Nephron (organoid): Measurements from ENCODE around the gene ADGRF1.
A peak's percentile ranks its signal among the peaks of the same experiment; 100 is the strongest.

Source experiments
- H3K27ac Mint-ChIP-seq, 3 experiments: 2 replicates each; pipeline ENCODE4 v1.8.0; 2020; ENCODE audit warnings: mixed read lengths in 3 of 3, mild to moderate bottlenecking in 2 of 3, moderate library complexity in 1 of 3
- H3K27me3 Mint-ChIP-seq: 2 replicates; pipeline ENCODE4 v1.8.0; 2021; ENCODE audit warnings: low read depth, mild to moderate bottlenecking, moderate library complexity, mixed read lengths
- H3K36me3 Mint-ChIP-seq: 2 replicates; pipeline ENCODE4 v1.8.0; 2020; ENCODE audit warnings: low read depth, mixed read lengths
- H3K4me1 Mint-ChIP-seq: 2 replicates; pipeline ENCODE4 v1.8.0; 2020; ENCODE audit warnings: mixed read lengths
- H3K4me3 Mint-ChIP-seq, 3 experiments: 2 replicates each; pipeline ENCODE4 v1.8.0; 2020; ENCODE audit warnings: mild to moderate bottlenecking in 3 of 3, mixed read lengths in 3 of 3, moderate library complexity in 2 of 3
- H3K9me3 Mint-ChIP-seq: 2 replicates; pipeline ENCODE4 v1.8.0; 2020; ENCODE audit warnings: mixed read lengths
- CTCF ChIP-seq, 3 experiments: fragments of 200-600 bp; sonication (generic); IDR thresholded peaks; one replicate each; pipeline ENCODE4 v1.5.0; 2021; ENCODE audit warnings: antibody characterized with exemption in 3 of 3; ENCODE audit not compliant: unreplicated experiment in 3 of 3

ADGRF1 gene

GRCh38 chr6:47044397-47044796 lies 2.3 kb upstream of the ADGRF1 start:
- H3K4me1 Mint-ChIP-seq: peaks cover 14% of the 10 kb centered on the region
- peaks cover 5% of the 10 kb centered on the region for H3K27me3 Mint-ChIP-seq
- no peaks in the 10 kb centered on the region for H3K9me3 Mint-ChIP-seq
- H3K4me3 Mint-ChIP-seq: no peak overlapping the region
- H3K36me3 Mint-ChIP-seq: no peaks in the 10 kb centered on the region
- no peak for TF ChIP-seq CTCF (IDR thresholded peaks at IDR 0.05; ENCODE audit: unreplicated experiment in 3 of 3)
- peak overlapping the region in 1 of 3 experiments; percentile 59 for H3K27ac Mint-ChIP-seq

DNA sequence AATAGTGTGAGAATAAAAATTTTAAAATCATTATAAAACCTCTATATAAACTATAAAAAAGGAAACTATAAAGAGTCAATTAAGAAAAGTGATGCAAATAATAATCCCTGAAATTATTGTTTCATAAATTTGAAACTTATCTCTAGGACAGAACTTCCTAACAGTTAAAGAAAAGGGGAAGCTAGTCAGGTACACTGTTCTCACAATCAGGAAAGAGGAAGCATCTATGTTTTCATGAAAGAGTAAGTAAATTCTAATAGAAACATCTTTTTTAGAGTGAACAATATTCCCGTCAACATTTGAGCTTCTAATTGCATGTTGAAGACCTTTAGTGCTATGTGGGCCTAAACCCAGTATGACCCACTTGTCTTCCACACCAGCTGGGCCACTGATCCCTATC lies 1.2 kb upstream of the ADGRF1 start:
- Mint-ChIP-seq H3K27me3 (peaks cover 5% of the 10 kb centered on the region), H3K9me3 (no peaks in the 10 kb centered on the region), H3K27ac (peak overlapping the region in 2 of 3 experiments; percentile 59 to 79), H3K36me3 (no peaks in the 10 kb centered on the region), H3K4me3 (no peak overlapping the region), H3K4me1 (peaks cover 17% of the 10 kb centered on the region)
- no peak for TF ChIP-seq CTCF (IDR thresholded peaks at IDR 0.05; ENCODE audit: unreplicated experiment in 3 of 3)

DNA sequence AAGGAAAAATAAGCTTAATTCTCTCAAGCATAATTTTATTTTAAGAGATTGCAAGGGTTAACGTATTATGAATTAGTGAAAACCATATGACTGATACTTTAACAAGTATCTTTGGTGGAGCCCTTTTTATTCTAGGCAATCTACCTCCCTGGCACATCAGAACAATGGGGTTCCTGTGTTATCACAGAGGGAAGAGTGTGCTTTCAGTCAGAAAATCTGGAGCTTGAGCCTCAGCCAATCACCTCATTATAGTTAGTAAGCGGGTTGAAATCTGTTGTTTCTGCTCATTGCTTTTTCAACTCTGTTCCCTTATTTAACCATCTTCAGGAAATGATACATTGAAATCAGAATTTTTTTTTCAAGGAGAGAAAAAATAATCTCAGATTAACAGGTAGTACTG lies 391 bp downstream of the ADGRF1 start:
- peak overlapping the region in 1 of 3 experiments; percentile 22 for H3K4me3 Mint-ChIP-seq
- no peaks in the 10 kb centered on the region for H3K36me3 Mint-ChIP-seq
- no peaks in the 10 kb centered on the region for H3K9me3 Mint-ChIP-seq
- peak overlapping the region; percentile 79 to 93 (median 83) for H3K27ac Mint-ChIP-seq
- TF ChIP-seq CTCF (IDR thresholded peaks at IDR 0.05; ENCODE audit: unreplicated experiment in 3 of 3): no peak
- peaks cover 5% of the 10 kb centered on the region for H3K27me3 Mint-ChIP-seq
- H3K4me1 Mint-ChIP-seq: peaks cover 10% of the 10 kb centered on the region

DNA sequence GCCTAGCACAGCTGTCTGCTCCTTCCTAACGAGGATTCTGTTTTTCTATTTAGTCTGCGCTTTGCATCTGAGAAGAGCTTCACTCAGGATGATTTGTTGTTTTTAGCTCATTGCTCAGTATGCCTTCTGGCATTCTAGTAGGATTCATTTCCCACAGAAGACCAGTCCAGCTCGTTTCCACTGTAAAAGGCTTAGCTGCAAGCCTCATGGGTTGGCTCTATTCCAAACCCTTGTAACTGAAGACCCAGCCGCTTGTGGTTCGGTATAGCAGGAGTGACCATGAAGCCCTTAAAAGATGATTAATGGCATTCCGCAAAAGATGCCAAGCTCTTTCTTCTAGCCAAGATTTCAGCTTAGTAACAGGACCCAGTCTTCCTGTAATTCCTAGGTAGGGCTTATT lies 7.2 kb downstream of the ADGRF1 start:
- H3K27me3 Mint-ChIP-seq: no peaks in the 10 kb centered on the region
- H3K27ac Mint-ChIP-seq: peak overlapping the region; percentile 67 to 89 (median 80)
- H3K9me3 Mint-ChIP-seq: no peaks in the 10 kb centered on the region
- peaks cover 41% of the 10 kb centered on the region for H3K4me1 Mint-ChIP-seq
- H3K36me3 Mint-ChIP-seq: no peaks in the 10 kb centered on the region
- no peak for TF ChIP-seq CTCF (IDR thresholded peaks at IDR 0.05; ENCODE audit: unreplicated experiment in 3 of 3)
- H3K4me3 Mint-ChIP-seq: peak overlapping the region; percentile 14 to 56 (median 21)

DNA sequence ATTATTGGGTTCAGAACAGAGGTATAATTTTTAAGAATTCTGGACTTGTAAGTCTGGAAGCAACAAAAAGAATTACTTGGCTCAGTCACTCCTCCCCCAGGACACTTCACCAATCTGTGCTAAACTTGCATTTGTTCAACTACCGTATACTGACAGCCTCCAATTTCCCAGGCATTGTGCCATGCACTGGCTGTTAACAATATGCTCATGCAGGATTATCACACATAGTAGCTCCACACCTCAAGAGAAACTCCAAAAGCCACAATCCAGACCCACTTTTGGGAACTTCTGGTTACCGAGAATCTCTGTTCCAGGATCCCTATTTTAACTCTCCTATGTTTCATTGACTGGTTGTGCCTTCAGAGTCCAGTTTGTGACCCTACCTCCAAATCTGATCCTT lies 7.7 kb downstream of the ADGRF1 start:
- Mint-ChIP-seq H3K9me3 (no peaks in the 10 kb centered on the region), H3K36me3 (no peaks in the 10 kb centered on the region), H3K4me3 (peak overlapping the region; percentile 14 to 56 (median 21))

More for the DNA sequence above, 7.7 kb downstream of the ADGRF1 start:
- TF ChIP-seq CTCF (IDR thresholded peaks at IDR 0.05; ENCODE audit: unreplicated experiment in 3 of 3): no peak
- H3K27ac Mint-ChIP-seq: peak overlapping the region; percentile 67 to 89 (median 80)
- H3K4me1 Mint-ChIP-seq: peaks cover 41% of the 10 kb centered on the region
- no peaks in the 10 kb centered on the region for H3K27me3 Mint-ChIP-seq
